Activated CD4-positive, alpha-beta memory T cell treated with anti-CD3 and anti-CD28 coated beads for 36 hours (primary cell): ENCODE measurements around the gene MAP1S. TPM values are rescaled to one million over a fixed set of nuclear protein-coding genes. Genes with fewer than 3 reads are reported as not detected.

Source experiments
- CTCF ChIA-PET: fragments of 350-600 bp; sonication (Branson Sonifier 250); formaldehyde crosslinking; loops from one replicate; lab custom pipeline; 2021; ENCODE audit warnings: antibody characterized with exemption, inconsistent platforms; lab: Charles Lee
- POLR2A ChIA-PET: fragments of 350-600 bp; sonication (Branson Sonifier 250); formaldehyde crosslinking; loops from one replicate; lab custom pipeline; 2021; ENCODE audit warnings: antibody characterized with exemption; lab: Charles Lee
- DNase-seq: peaks from one replicate; pipeline ENCODE4 v3.0.0-alpha.2; 2020
- H3K27ac Mint-ChIP-seq: one replicate; pipeline ENCODE4 v1.8.0; 2021; ENCODE audit warnings: mixed read lengths
- H3K27me3 Mint-ChIP-seq: one replicate; pipeline ENCODE4 v1.8.0; 2021; ENCODE audit warnings: mixed read lengths
- H3K36me3 Mint-ChIP-seq: one replicate; pipeline ENCODE4 v1.8.0; 2021; ENCODE audit warnings: mixed read lengths
- H3K4me1 Mint-ChIP-seq: one replicate; pipeline ENCODE4 v1.8.0; 2021; ENCODE audit warnings: low read depth, mixed read lengths
- H3K4me3 Mint-ChIP-seq: one replicate; pipeline ENCODE4 v1.8.0; 2021; ENCODE audit warnings: mild to moderate bottlenecking, mixed read lengths
- H3K9me3 Mint-ChIP-seq: one replicate; pipeline ENCODE4 v1.8.0; 2021; ENCODE audit warnings: mixed read lengths
- intact Hi-C: fragments of 100-400 bp; cut with micrococcal nuclease; formaldehyde crosslinking; loops from one replicate; pipeline ENCODE4 v1.15.1; 2023
- total RNA-seq, 2 experiments: library from RNA; stranded (reverse); gene quantifications; one replicate each; pipeline ENCODE4 v1.2.3, GENCODE V29; 2021

The MAP1S gene, protein sequence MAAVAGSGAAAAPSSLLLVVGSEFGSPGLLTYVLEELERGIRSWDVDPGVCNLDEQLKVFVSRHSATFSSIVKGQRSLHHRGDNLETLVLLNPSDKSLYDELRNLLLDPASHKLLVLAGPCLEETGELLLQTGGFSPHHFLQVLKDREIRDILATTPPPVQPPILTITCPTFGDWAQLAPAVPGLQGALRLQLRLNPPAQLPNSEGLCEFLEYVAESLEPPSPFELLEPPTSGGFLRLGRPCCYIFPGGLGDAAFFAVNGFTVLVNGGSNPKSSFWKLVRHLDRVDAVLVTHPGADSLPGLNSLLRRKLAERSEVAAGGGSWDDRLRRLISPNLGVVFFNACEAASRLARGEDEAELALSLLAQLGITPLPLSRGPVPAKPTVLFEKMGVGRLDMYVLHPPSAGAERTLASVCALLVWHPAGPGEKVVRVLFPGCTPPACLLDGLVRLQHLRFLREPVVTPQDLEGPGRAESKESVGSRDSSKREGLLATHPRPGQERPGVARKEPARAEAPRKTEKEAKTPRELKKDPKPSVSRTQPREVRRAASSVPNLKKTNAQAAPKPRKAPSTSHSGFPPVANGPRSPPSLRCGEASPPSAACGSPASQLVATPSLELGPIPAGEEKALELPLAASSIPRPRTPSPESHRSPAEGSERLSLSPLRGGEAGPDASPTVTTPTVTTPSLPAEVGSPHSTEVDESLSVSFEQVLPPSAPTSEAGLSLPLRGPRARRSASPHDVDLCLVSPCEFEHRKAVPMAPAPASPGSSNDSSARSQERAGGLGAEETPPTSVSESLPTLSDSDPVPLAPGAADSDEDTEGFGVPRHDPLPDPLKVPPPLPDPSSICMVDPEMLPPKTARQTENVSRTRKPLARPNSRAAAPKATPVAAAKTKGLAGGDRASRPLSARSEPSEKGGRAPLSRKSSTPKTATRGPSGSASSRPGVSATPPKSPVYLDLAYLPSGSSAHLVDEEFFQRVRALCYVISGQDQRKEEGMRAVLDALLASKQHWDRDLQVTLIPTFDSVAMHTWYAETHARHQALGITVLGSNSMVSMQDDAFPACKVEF
- total RNA-seq = 10 to 100 TPM; 63.0 to 71.2 TPM

DNA sequence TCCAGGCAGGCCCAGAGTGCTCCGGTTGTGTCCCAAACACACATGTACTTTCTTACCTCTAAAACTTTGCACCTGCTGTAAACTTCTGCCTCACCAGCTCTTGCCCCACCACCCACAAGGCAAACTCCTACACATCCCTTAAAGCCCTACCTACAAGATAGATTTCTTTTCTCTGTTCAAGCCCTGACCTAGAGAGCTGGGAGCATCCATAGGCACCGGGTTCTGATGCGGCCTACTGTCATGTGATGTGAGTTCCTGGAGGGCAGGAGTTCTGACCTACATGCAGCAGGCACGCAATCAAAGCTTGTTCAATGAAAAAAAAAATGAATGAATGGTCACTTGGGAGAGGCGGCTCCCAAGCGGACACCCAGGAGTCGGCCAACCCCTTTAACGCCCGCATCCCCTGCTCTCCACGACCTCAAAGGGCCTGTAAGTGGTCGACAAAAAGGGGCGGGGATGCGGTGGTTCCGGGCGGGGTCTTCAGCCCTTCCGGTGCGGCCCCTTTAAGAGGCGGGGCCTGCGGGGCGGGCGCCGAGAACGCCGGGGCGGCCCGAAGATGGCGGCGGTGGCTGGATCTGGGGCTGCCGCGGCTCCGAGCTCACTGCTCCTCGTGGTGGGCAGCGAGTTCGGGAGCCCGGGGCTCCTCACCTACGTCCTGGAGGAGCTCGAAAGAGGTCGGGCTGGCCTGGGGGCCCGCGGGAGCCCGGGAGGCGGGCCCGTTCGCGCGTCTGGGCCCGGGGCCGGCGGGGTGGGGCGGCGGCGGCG lies at the start of gene MAP1S:
Gene MAP1S (plus strand): TSS at position 534 of the 765 bp plus-strand sequence. CDS start 23 bp downstream, at position 557.
- peak within 1 kb of the TSS; percentile 77 for H3K27ac Mint-ChIP-seq
- ChIA-PET CTCF (interaction anchor here (0.9 to 1.6 kb wide), 8 partner anchors 15 to 214 kb away, joined by 3 to 11 read pairs (median 3); partner anchors contain the start of genes CCDC124 and RPL18A), POLR2A (interaction anchor here (0.6 to 2.0 kb wide), 2 partner anchors 14 to 32 kb away, joined by 3 to 6 read pairs; partner anchors contain the start of gene FCHO1)
- H3K27me3 Mint-ChIP-seq = no peaks in the 10 kb centered on the region
- DNase-seq = peak; percentile 76
- peak within 1 kb of the TSS; percentile 83 for H3K4me3 Mint-ChIP-seq
- intact Hi-C loops = loop anchor here (1.0 to 5.0 kb wide), 3 partner anchors 28 to 138 kb away; partner anchors contain the start of gene RPL18A
- H3K4me1 Mint-ChIP-seq = peaks cover 30% of the 10 kb centered on the region
- H3K9me3 Mint-ChIP-seq = no peaks in the 10 kb centered on the region
- H3K36me3 Mint-ChIP-seq = peaks cover 4% of the 10 kb centered on the region

- intact Hi-C loops = no loop called here
- H3K27ac Mint-ChIP-seq = no peak overlapping the region
Observed at GRCh38 chr19:17671906-17672305, 47.4 kb upstream of the MAP1S start.

DNA sequence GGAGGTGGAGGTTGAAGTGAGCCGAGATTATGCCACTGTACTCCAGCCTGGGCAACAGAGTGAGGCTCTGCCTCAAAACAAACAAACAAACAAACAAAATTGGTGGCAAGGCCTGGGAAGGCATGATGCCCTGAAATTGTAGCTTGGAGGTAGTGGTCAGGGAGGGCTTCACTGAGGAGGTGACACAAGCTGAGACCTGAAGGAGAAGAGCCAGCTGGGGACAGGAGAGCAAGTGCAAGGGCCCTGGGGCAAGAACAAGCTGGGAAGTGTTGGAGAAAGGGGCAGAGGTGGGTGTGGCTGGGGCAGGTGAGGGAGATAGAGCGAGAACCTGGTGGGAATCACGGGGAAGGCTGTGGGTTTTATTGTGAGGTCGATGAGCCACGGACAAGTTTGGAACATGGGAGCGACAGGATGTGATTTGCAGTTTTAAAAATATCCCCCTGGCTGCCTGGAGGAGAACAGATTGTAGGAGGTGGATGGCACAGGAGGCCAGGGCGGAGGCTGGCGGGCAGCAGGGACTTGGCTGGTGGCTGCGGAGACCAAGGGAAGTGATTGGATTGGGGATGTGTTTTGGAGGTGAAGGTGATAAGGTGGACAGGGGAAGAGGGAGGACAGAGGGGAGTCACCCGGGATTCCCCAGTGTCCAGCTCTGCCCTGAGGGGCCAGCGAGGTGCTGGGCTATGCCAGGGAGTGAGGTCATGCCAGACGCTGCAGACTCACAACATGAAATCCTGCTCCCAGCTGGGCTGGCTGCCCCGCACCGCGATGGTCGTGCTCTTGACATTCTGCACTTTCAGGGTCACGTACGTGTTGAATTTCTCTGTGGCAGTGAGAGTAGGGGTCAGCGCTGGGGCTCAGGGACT lies 45.1 kb upstream of the MAP1S start:
- ChIA-PET POLR2A (interaction anchor here (0.6 kb wide), 1 partner anchor 260 kb away, joined by 3 read pairs; no protein-coding TSS in a partner anchor), CTCF (interaction anchor here (0.6 to 1.3 kb wide), 2 partner anchors 41 to 185 kb away, joined by 3 to 4 read pairs; partner anchors contain the start of gene RPL18A)
- H3K27me3 Mint-ChIP-seq = peaks cover 15% of the 10 kb centered on the region
- intact Hi-C loops = no loop called here
- no peaks in the 10 kb centered on the region for H3K4me1 Mint-ChIP-seq
- no peaks in the 10 kb centered on the region for H3K9me3 Mint-ChIP-seq
- H3K27ac Mint-ChIP-seq = no peak overlapping the region
- DNase-seq = no peak
- no peak overlapping the region for H3K4me3 Mint-ChIP-seq
- H3K36me3 Mint-ChIP-seq = no peaks in the 10 kb centered on the region

More at GRCh38 chr19:17671906-17672305, 47.4 kb upstream of the MAP1S start:
- Mint-ChIP-seq H3K27me3 (peaks cover 4% of the 10 kb centered on the region), H3K36me3 (no peaks in the 10 kb centered on the region), H3K9me3 (no peaks in the 10 kb centered on the region), H3K4me3 (no peak overlapping the region), H3K4me1 (no peaks in the 10 kb centered on the region)
- POLR2A ChIA-PET = no interaction called here
- peak; percentile 46 for DNase-seq
- CTCF ChIA-PET = no interaction called here

- Mint-ChIP-seq H3K9me3 (no peaks in the 10 kb centered on the region), H3K4me1 (peaks cover 6% of the 10 kb centered on the region), H3K36me3 (no peaks in the 10 kb centered on the region), H3K27me3 (peaks cover 32% of the 10 kb centered on the region), H3K27ac (no peak overlapping the region), H3K4me3 (no peak overlapping the region)
- intact Hi-C loops = no loop called here
- ChIA-PET CTCF (interaction anchor here (1.3 kb wide), 1 partner anchor 28 kb away, joined by 3 read pairs; no protein-coding TSS in a partner anchor), POLR2A (no interaction called here)
- no peak for DNase-seq
Observed at GRCh38 chr19:17676295-17676694, 43.0 kb upstream of the MAP1S start.

DNA sequence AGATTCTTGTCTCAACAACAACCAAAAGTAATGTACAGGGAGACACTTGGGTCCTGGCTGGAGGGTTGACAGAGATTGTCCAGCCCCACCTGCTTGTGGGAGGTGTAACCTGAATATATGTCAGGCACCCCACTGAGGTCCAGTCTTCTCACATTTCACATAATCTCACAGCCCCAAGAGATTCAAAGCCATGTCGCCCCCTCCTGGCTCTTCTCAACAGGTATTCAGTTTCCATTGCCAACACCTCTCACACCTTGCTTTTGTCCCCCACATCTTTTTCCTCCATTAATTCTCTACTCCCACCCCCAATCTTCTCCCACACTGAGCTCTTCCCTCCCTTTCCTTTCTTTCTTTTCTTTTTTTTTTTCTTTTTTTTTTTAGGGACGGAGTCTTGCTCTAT lies 42.3 kb upstream of the MAP1S start:
- POLR2A ChIA-PET = no interaction called here
- no peak overlapping the region for H3K27ac Mint-ChIP-seq
- peak; percentile 14 for DNase-seq

DNA sequence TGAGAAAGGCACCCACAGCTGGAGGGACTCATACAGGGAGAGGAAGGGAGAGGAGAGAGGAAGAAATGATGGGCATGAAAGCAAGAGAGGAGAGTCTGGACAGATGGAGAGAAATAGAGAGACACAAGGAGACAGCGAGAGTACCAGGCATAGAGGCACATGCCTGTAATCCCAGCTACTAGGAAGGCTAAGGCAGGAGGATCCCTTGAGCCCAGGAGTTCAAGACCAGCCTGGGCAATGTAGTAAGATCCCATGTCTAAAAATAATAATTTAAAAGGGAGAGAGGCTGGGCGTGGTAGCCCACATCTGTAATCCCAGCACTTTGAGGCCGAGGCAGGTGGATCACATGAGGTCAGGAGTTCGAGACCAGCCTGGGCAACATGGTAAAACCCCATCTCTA lies 40.4 kb upstream of the MAP1S start:
- H3K4me1 Mint-ChIP-seq = peaks cover 6% of the 10 kb centered on the region
- DNase-seq = no peak
- no peak overlapping the region for H3K27ac Mint-ChIP-seq
- POLR2A ChIA-PET = no interaction called here
- peaks cover 41% of the 10 kb centered on the region for H3K27me3 Mint-ChIP-seq
- no peaks in the 10 kb centered on the region for H3K9me3 Mint-ChIP-seq
- H3K4me3 Mint-ChIP-seq = no peak overlapping the region
- CTCF ChIA-PET = no interaction called here
- intact Hi-C loops = no loop called here
- no peaks in the 10 kb centered on the region for H3K36me3 Mint-ChIP-seq

More for the DNA sequence above, 42.3 kb upstream of the MAP1S start:
- H3K36me3 Mint-ChIP-seq = no peaks in the 10 kb centered on the region
- no peak overlapping the region for H3K4me3 Mint-ChIP-seq
- H3K4me1 Mint-ChIP-seq = peaks cover 6% of the 10 kb centered on the region
- peaks cover 34% of the 10 kb centered on the region for H3K27me3 Mint-ChIP-seq
- H3K9me3 Mint-ChIP-seq = no peaks in the 10 kb centered on the region
- CTCF ChIA-PET = interaction anchor here (1.3 kb wide), 1 partner anchor 27 kb away, joined by 3 read pairs; no protein-coding TSS in a partner anchor
- intact Hi-C loops = no loop called here

DNA sequence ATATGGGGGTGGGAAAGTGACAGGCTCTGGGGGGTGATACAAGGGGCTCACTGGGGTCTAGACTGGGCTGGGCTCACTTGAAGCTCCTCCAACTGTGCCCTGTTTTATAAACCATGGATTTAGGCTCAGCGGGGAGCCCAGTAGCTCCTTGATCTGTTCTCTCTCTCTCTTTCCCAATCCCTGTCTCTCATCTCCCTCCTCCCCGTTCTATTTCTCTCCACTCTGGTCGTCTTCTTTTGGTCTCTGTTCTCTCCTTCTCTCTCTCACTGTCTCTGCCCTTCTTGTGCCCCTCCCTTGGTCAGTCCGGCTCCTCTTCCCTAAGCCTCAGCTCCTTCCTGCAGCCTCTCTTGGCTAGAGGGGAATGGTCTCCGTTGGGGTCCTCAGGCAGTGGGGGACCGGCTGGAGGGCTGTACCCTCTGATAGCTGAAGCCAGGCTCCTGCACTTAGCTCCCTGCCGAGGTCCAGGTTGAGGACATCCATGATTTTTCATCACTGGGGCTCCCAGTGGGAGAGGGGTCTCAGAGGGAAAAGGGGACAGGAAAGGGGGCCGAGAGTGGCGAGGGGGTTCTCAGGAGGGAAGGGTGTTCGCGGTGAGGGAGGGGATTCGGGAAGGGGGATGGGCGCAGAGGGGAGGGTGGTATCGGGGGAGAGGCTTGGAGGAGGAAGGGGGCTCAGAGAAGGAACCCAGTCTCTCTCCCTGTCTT lies 39.6 kb upstream of the MAP1S start:
- peaks cover 6% of the 10 kb centered on the region for H3K4me1 Mint-ChIP-seq
- no peak for DNase-seq
- no peaks in the 10 kb centered on the region for H3K36me3 Mint-ChIP-seq
- ChIA-PET POLR2A (no interaction called here), CTCF (no interaction called here)
- H3K4me3 Mint-ChIP-seq = peak overlapping the region; percentile 35
- H3K27me3 Mint-ChIP-seq = peaks cover 45% of the 10 kb centered on the region
- H3K9me3 Mint-ChIP-seq = no peaks in the 10 kb centered on the region
- no peak overlapping the region for H3K27ac Mint-ChIP-seq
- intact Hi-C loops = no loop called here

- intact Hi-C loops = no loop called here
- H3K4me1 Mint-ChIP-seq = peaks cover 6% of the 10 kb centered on the region
- H3K27me3 Mint-ChIP-seq = peaks cover 50% of the 10 kb centered on the region
- H3K27ac Mint-ChIP-seq = no peak overlapping the region
- no peaks in the 10 kb centered on the region for H3K9me3 Mint-ChIP-seq
- CTCF ChIA-PET = no interaction called here
- H3K4me3 Mint-ChIP-seq = peak overlapping the region; percentile 35
- POLR2A ChIA-PET = no interaction called here
- no peaks in the 10 kb centered on the region for H3K36me3 Mint-ChIP-seq
- peak; percentile 76 for DNase-seq
Observed at GRCh38 chr19:17680230-17680722, 39.0 kb upstream of the MAP1S start.

GRCh38 chr19:17681505-17682125 lies 37.7 kb upstream of the MAP1S start:
- H3K27ac Mint-ChIP-seq = no peak overlapping the region
- ChIA-PET POLR2A (no interaction called here), CTCF (no interaction called here)
- intact Hi-C loops = no loop called here
- H3K4me1 Mint-ChIP-seq = peaks cover 6% of the 10 kb centered on the region
- H3K36me3 Mint-ChIP-seq = no peaks in the 10 kb centered on the region
- H3K4me3 Mint-ChIP-seq = no peak overlapping the region
- H3K9me3 Mint-ChIP-seq = no peaks in the 10 kb centered on the region
- DNase-seq = peak; percentile 28
- peaks cover 60% of the 10 kb centered on the region for H3K27me3 Mint-ChIP-seq

DNA sequence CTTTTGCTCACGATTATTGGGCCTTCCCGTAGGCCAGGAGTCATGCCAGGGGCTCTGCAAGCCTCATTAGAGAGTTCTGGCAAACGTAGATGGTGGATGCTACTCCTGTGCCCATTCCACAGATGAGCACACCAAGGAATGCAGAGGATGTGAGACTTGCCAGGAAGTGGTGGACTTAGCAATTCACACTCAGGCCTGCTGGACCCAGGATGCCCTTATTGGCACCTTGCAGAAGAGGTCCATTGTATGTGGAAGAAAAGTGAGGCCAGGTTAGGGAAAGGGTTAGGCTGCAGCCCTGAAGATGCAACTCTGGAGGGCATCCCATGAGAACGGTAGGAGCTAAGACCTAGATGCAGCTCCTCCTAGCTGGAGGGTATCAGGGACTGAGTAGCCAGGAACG lies 37.0 kb upstream of the MAP1S start:
- intact Hi-C loops = no loop called here
- peaks cover 65% of the 10 kb centered on the region for H3K27me3 Mint-ChIP-seq
- peaks cover 7% of the 10 kb centered on the region for H3K4me1 Mint-ChIP-seq
- ChIA-PET CTCF (no interaction called here), POLR2A (no interaction called here)
- H3K4me3 Mint-ChIP-seq = no peak overlapping the region
- no peak for DNase-seq
- H3K36me3 Mint-ChIP-seq = no peaks in the 10 kb centered on the region
- no peaks in the 10 kb centered on the region for H3K9me3 Mint-ChIP-seq
- H3K27ac Mint-ChIP-seq = no peak overlapping the region
